RKO (cell line): ENCODE measurements around the gene MPZL1.

Experiments used
- DNase-seq: peaks from one replicate; pipeline ENCODE4 v3.0.0-alpha.2; 2016; ENCODE audit warnings: low spot score

The MPZL1 gene

GRCh38 chr1:167751676-167752075 is 29.9 kb downstream of the MPZL1 start:
- no peak for DNase-seq

GRCh38 chr1:167752219-167752985 is 30.6 kb downstream of the MPZL1 start:
- no peak for DNase-seq

- no peak for DNase-seq
These were observed 33.9 kb downstream of the MPZL1 start for GRCh38 chr1:167755654-167756053.

- DNase-seq = no peak
These were observed 35.1 kb downstream of the MPZL1 start for GRCh38 chr1:167756730-167757405.

- no peak for DNase-seq
These were observed 35.9 kb downstream of the MPZL1 start for GRCh38 chr1:167757433-167758309.

GRCh38 chr1:167761400-167761799 is 39.6 kb downstream of the MPZL1 start:
- DNase-seq = no peak

- DNase-seq = no peak
These were observed 40.4 kb downstream of the MPZL1 start for GRCh38 chr1:167762061-167762746.

GRCh38 chr1:167763525-167764220 is 41.9 kb downstream of the MPZL1 start:
- no peak for DNase-seq

- DNase-seq = no peak
These were observed 42.9 kb downstream of the MPZL1 start for GRCh38 chr1:167764458-167765330.

- DNase-seq = no peak
These were observed 43.7 kb downstream of the MPZL1 start for GRCh38 chr1:167765496-167765895.

- DNase-seq = no peak
These were observed 44.8 kb downstream of the MPZL1 start for GRCh38 chr1:167766538-167766937.

GRCh38 chr1:167767761-167768160 is 46.0 kb downstream of the MPZL1 start:
- no peak for DNase-seq

GRCh38 chr1:167770127-167770526 is 48.3 kb downstream of the MPZL1 start:
- no peak for DNase-seq

- no peak for DNase-seq
These were observed 50.7 kb downstream of the MPZL1 start for GRCh38 chr1:167772436-167772835.

GRCh38 chr1:167773516-167773915 is 51.7 kb downstream of the MPZL1 start:
- DNase-seq = no peak

- no peak for DNase-seq
These were observed 52.9 kb downstream of the MPZL1 start for GRCh38 chr1:167774710-167775109.

GRCh38 chr1:167775178-167775577 is 53.4 kb downstream of the MPZL1 start:
- DNase-seq = no peak

GRCh38 chr1:167776151-167776550 is 54.4 kb downstream of the MPZL1 start:
- DNase-seq = no peak

GRCh38 chr1:167776616-167777268 is 55.0 kb downstream of the MPZL1 start:
- DNase-seq = no peak

GRCh38 chr1:167777269-167777650 is 55.5 kb downstream of the MPZL1 start:
- DNase-seq = no peak
